Mononuclear cell (primary cell): Measurements from ENCODE around the gene EARS2. TPM values are rescaled to one million over a fixed set of nuclear protein-coding genes. Genes with fewer than 3 reads are reported as not detected.

Experiments
- H3K27me3 ChIP-seq: 2 replicates; pipeline ENCODE4 v1.6.0; 2011; ENCODE audit warnings: low read length, control low read depth; ENCODE audit not compliant: insufficient read depth
- H3K4me1 ChIP-seq: 2 replicates; pipeline ENCODE4 v1.5.1; 2011; ENCODE audit warnings: mild to moderate bottlenecking, low read length, control low read depth; ENCODE audit not compliant: insufficient read depth
- H3K4me3 ChIP-seq: 2 replicates; pipeline ENCODE4 v1.5.1; 2011; ENCODE audit warnings: mild to moderate bottlenecking, low read length, moderate library complexity
- H3K9me3 ChIP-seq: 2 replicates; pipeline ENCODE4 v1.5.1; 2011; ENCODE audit warnings: low read depth, mild to moderate bottlenecking, control low read depth, low read length
- total RNA-seq: library from RNA; depleted of rRNA; stranded (reverse); fragments of >200 nt; gene quantifications from one replicate; pipeline ENCODE4 v1.2.3, GENCODE V29; 2012

EARS2 gene
- total RNA-seq, 1 donor: 9.1 TPM

- Histone ChIP-seq H3K9me3 (no peaks in the 10 kb centered on the region), H3K4me1 (peaks cover 4% of the 10 kb centered on the region), H3K27me3 (no peaks in the 10 kb centered on the region), H3K4me3 (no peak overlapping the region)
Measured at GRCh38 chr16:23577493-23577892, 20.3 kb upstream of the EARS2 start.

GRCh38 chr16:23575834-23576233 lies 18.7 kb upstream of the EARS2 start:
- Histone ChIP-seq H3K9me3 (no peaks in the 10 kb centered on the region), H3K4me1 (peaks cover 14% of the 10 kb centered on the region), H3K4me3 (no peak overlapping the region), H3K27me3 (no peaks in the 10 kb centered on the region)

- Histone ChIP-seq H3K4me1 (peaks cover 23% of the 10 kb centered on the region), H3K27me3 (no peaks in the 10 kb centered on the region), H3K4me3 (no peak overlapping the region)
Measured at GRCh38 chr16:23573817-23574216, 16.7 kb upstream of the EARS2 start.

GRCh38 chr16:23572394-23572793 lies 15.2 kb upstream of the EARS2 start:
- H3K27me3 ChIP-seq: no peaks in the 10 kb centered on the region
- peaks cover 20% of the 10 kb centered on the region for H3K4me1 ChIP-seq
- no peaks in the 10 kb centered on the region for H3K9me3 ChIP-seq

More at GRCh38 chr16:23573817-23574216, 16.7 kb upstream of the EARS2 start:
- H3K9me3 ChIP-seq: no peaks in the 10 kb centered on the region

DNA sequence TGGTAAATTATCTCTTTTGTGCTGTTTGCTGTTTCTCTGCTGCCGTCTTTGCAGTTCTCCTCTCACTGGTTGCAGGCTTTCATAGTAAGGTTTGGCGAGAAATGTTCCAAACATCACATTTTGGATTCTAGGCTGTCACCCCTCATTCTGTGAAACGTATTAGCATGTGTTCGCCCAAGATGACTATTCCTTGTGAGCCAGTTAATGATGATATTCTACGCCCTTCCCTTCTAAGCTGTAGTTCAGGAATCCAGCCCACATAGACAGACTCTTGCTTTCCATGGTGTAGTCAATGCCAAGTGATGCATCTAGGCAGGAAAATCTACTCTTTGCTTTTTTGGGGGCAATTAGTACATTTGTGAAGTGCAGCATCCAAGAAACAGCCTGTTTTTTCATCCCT lies 14.7 kb upstream of the EARS2 start:
- Histone ChIP-seq H3K9me3 (no peaks in the 10 kb centered on the region), H3K4me1 (peaks cover 20% of the 10 kb centered on the region), H3K4me3 (no peak overlapping the region), H3K27me3 (no peaks in the 10 kb centered on the region)

More at GRCh38 chr16:23572394-23572793, 15.2 kb upstream of the EARS2 start:
- no peak overlapping the region for H3K4me3 ChIP-seq

DNA sequence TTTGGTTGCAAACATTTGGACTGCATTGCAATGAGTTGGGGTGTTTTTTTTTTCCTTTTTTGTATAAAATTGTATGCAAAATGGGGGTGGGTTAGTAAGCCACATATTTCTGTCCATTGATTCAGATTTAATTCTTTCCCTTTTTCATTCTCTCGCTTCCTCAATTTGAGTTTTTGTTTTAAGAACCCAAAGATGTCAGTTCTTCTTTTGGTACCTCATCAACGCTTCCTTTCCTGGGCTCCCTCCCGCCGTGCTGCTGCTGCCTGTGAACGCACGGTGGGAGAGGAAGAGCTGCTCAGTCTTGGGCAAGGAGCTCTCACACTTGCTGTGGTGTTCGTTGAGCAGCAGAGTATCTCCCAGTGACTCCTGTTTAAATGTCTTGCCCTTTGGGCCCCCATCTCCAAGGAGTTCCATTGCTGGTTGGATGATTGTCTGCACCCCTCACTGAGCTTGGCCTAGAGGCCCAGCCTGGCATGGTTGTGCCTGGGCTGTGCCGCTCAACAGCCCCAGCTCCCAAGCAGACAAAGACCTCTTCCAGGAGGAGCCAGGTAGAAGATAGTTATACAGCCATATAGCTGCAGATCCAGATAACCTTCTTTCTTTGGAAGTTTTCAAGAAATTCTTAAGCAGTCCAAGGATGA lies 14.0 kb upstream of the EARS2 start:
- Histone ChIP-seq H3K27me3 (no peaks in the 10 kb centered on the region), H3K9me3 (no peaks in the 10 kb centered on the region), H3K4me3 (no peak overlapping the region), H3K4me1 (peaks cover 20% of the 10 kb centered on the region)

DNA sequence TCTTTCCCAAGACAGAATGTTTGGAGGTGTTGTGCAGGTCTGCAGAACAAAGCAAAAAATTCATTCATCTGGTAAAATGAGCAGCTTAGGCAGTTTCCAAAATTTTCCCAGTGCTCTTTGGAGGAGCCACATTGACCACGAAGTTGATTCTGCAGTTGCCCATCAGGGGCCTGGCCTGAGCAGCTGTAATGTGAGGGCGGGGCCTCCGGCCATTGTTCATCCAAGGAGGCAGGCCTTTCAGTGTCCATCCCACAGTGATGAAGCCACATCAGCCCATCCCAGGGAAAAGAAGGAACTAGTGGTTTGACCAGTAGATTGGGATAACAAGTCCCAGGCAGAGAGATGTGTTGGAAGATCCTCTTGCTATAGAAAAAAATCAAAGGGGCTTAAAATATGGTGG lies 10.5 kb upstream of the EARS2 start:
- Histone ChIP-seq H3K9me3 (no peaks in the 10 kb centered on the region), H3K27me3 (no peaks in the 10 kb centered on the region), H3K4me1 (peaks cover 20% of the 10 kb centered on the region), H3K4me3 (no peak overlapping the region)

GRCh38 chr16:23566724-23567123 lies 9.6 kb upstream of the EARS2 start:
- Histone ChIP-seq H3K4me3 (no peak overlapping the region), H3K27me3 (no peaks in the 10 kb centered on the region), H3K9me3 (no peaks in the 10 kb centered on the region), H3K4me1 (peaks cover 19% of the 10 kb centered on the region)

DNA sequence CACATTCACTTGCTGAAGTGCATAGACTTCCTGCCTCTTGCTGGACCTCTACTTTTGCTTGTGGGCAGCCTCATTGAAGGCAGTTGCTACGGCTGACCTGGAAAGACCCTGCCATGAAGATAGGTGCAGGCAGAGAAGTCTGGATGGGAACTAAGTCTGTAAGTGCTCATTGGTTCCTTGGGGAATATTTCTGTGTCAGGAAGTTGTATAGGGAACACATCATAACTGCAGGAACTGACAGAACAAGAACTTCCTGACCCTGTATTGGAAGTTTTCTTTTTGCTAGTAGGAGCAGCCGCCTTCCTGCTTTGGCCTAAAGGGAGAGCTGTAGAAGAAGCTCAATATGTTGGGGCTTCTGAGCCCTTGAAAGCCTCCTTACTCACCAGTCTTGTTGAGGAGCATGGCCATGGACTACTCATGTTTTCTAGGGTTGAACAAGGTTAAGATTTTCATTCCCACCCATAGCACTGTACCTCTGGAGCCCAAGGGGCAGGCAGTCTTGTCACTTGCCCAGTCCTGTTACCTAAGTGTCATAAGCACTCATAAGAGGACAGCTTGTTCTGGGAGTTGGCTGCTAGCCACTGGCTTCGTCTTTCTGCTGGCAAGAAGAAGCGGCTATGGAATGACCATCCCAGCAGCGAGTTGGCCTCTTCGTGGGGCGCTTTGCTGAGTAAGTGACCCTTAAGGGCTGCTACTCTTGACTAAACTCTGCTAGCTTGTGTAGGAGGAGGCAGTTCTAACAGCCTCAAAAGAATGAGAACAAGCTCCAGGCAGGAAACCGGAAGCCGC lies 7.6 kb upstream of the EARS2 start:
- Histone ChIP-seq H3K4me3 (no peak overlapping the region), H3K4me1 (peaks cover under 1% of the 10 kb centered on the region), H3K9me3 (no peaks in the 10 kb centered on the region), H3K27me3 (no peaks in the 10 kb centered on the region)

- Histone ChIP-seq H3K9me3 (no peaks in the 10 kb centered on the region), H3K27me3 (no peaks in the 10 kb centered on the region), H3K4me1 (peaks cover 12% of the 10 kb centered on the region), H3K4me3 (no peak overlapping the region)
Measured at GRCh38 chr16:23563186-23563585, 6.0 kb upstream of the EARS2 start.

GRCh38 chr16:23562505-23562904 lies 5.4 kb upstream of the EARS2 start:
- Histone ChIP-seq H3K27me3 (no peaks in the 10 kb centered on the region), H3K4me1 (peaks cover 15% of the 10 kb centered on the region), H3K4me3 (no peak overlapping the region), H3K9me3 (no peaks in the 10 kb centered on the region)

GRCh38 chr16:23561586-23561985 lies 4.4 kb upstream of the EARS2 start:
- Histone ChIP-seq H3K4me1 (peaks cover 20% of the 10 kb centered on the region), H3K9me3 (no peaks in the 10 kb centered on the region), H3K27me3 (no peaks in the 10 kb centered on the region), H3K4me3 (no peak overlapping the region)

- Histone ChIP-seq H3K4me3 (peak overlapping the region; percentile 78), H3K9me3 (no peaks in the 10 kb centered on the region), H3K27me3 (no peaks in the 10 kb centered on the region), H3K4me1 (peaks cover 27% of the 10 kb centered on the region)
Measured at GRCh38 chr16:23557779-23558702, 891 bp upstream of the EARS2 start.

DNA sequence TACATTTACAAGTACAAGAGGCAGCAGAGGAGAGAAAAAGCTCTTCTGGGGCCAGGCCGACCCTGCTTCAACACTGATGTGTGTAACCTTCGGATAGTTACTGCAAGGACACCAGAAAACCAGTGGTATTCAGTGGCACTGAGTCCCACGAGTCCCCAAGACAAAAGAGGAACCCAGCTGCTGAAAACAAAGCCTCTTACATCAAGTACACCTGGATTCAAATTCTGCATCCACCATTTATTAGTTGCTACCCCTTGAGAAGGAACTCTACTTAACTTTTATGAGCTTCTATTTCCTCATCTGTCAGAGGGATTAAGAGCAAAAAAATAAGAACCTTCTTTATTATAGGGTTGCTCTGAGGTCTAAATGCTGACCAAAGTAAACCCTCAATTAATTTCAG lies 2.6 kb downstream of the EARS2 start:
- Histone ChIP-seq H3K4me3 (no peak overlapping the region), H3K27me3 (no peaks in the 10 kb centered on the region), H3K9me3 (no peaks in the 10 kb centered on the region), H3K4me1 (peaks cover 27% of the 10 kb centered on the region)

DNA sequence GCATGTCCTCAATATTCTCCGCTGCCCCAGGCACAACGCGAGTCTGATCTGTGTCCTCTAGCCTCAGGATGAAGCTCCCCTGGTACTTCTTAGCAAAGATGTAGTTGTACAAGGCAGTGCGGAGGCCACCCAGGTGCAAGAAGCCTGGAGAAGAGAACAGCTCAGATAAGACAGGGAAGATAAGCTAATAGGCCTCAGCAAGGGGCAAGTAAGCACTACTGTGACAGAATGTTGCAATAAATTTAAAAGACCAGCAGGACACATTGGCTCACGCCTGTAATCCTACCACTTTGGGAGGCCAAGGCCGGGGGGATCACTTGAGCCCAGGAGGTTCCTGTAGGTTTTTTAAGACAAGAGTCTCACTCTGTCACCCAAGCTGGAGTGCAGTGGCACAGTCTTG lies 5.0 kb downstream of the EARS2 start:
- Histone ChIP-seq H3K4me3 (no peak overlapping the region), H3K27me3 (no peaks in the 10 kb centered on the region), H3K4me1 (peaks cover 12% of the 10 kb centered on the region), H3K9me3 (no peaks in the 10 kb centered on the region)
